GM19239 (cell line): ENCODE results near the gene TARS2.
A peak's percentile ranks its signal among the peaks of the same experiment; 100 is the strongest.

ENCODE experiments used
- DNase-seq: peaks from one replicate; pipeline ENCODE4 v3.0.0; 2011; ENCODE audit warnings: low spot score; ENCODE audit not compliant: insufficient read length
- FAIRE-seq: peaks from 2 replicates; lab custom pipeline; 2011; peaks lifted over from hg19 to GRCh38; lab: Jason Lieb, UNC

Gene TARS2

GRCh38 chr1:150486966-150487762, at the start of gene TARS2:
Gene TARS2, plus strand, starts transcription at chr1:150487419. Its CDS starts 32 bp downstream, at chr1:150487451.
- FAIRE-seq (peak; percentile 94), DNase-seq (peak; percentile 87)

DNA sequence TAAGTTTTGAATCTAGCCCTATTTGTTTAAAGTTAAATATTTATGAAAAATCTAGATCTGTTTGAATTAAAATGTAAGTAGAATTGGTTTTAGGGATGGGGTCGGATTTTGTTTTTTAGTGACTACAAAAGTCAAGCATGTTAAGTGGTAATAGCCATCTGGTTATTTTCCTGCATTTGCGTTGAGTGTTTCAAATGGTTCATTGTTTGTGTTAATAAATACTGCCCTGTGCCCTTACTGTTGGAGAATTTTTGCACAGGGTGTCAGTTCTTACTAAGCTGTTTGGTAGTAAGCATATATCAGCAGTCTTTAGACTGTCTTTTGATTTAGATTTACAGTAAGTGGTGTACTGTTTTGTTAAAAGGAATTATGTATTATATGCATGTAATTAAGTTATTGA, 46.1 kb upstream of the TARS2 start:
- DNase-seq (no peak), FAIRE-seq (no peak)

GRCh38 chr1:150444232-150444631, 43.0 kb upstream of the TARS2 start:
- FAIRE-seq, result no peak
- DNase-seq, result no peak

DNA sequence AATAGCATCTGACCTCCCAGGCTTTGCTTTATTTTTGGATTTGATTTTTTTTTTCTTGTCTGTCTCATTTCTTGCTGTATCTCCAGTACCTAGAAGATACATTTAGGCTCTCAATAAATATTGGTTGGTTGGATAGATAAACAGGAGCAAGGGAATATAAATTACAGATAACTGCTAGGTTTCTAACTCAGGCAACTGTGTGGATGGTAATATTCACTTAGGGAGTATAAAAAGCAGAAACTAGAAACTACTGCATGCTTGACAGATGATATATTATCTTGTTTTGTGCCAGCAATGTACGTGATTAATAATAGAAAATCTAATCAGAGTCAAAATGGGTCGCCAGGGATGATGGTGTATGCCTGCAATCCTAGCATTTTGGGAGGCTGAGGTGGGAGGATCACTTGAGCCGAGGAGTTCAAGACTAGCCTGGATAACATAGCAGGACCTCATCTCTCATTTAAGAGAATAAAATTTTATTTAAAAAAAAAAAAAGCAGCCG, 31.0 kb upstream of the TARS2 start:
- FAIRE-seq, result no peak

DNA sequence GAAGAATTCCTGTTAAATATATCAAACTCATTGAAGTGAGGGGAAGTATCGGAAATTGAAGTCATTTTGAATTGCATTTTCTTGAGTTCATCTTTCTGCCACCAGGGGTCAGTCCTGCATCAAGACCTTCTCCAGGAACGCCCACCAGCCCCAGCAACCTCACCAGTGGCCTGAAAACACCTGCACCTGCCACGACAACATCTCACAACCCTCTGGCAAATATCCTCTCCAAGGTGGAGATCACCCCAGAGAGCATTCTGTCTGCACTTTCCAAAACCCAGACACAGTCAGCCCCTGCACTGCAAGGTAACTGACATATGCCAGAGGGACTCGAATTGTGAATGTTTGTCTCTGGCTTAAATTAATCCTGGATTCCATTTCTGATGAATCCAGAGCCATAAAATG, 22.8 kb upstream of the TARS2 start:
- FAIRE-seq (peak; percentile 91), DNase-seq (peak; percentile 69)

More for the DNA sequence above, 31.0 kb upstream of the TARS2 start:
- DNase-seq, result no peak

- DNase-seq (no peak), FAIRE-seq (no peak)
Measured at GRCh38 chr1:150466964-150467363, 20.3 kb upstream of the TARS2 start.

- FAIRE-seq (no peak), DNase-seq (no peak)
Measured at GRCh38 chr1:150469291-150469690, 17.9 kb upstream of the TARS2 start.

GRCh38 chr1:150472601-150473200, 14.5 kb upstream of the TARS2 start:
- no peak for FAIRE-seq

DNA sequence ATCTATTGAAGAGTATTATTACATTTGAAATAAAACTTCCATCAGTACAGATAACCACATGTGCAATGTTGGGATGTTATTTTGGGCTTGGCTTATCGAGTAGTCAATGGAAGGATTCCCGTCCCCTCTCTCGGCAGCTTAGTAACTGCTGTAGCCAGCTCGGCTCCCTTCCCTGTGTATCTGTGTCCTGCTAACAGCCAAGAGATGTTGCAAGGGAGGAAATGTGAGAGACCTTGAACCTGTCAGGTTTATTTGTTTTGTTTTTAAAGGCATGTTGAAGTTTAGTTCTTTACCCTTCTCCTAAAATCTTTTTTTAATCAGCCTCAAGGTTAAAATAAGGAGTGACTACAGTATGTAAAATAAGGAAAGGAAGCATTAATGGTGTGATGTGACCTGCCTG, 13.6 kb upstream of the TARS2 start:
- no peak for FAIRE-seq

More at GRCh38 chr1:150472601-150473200, 14.5 kb upstream of the TARS2 start:
- DNase-seq, result no peak

GRCh38 chr1:150474869-150475268, 12.3 kb upstream of the TARS2 start:
- DNase-seq (no peak), FAIRE-seq (no peak)

More for the DNA sequence above, 13.6 kb upstream of the TARS2 start:
- no peak for DNase-seq

GRCh38 chr1:150476754-150477153, 10.5 kb upstream of the TARS2 start:
- FAIRE-seq (no peak), DNase-seq (no peak)

GRCh38 chr1:150477320-150477719, 9.9 kb upstream of the TARS2 start:
- FAIRE-seq (no peak), DNase-seq (no peak)

DNA sequence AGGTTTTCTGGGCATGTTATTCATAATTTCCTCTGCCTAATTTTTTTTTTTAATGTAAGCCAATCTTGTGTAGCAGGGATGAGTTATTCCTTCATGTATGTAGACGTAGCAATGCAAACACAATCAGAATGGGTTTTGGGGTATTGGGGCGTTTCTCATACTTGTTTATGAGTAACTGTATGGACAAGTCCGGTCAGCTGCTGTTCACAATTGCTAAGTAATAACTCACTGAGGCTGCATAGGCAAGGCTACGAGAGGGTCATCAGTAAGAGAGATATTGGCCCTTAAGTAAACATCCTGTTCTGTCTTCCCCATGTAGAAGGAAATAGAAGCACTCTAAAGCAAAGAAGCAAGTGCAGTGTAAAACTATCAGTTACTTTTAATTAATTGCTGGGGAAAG, 9.5 kb upstream of the TARS2 start:
- no peak for FAIRE-seq

DNA sequence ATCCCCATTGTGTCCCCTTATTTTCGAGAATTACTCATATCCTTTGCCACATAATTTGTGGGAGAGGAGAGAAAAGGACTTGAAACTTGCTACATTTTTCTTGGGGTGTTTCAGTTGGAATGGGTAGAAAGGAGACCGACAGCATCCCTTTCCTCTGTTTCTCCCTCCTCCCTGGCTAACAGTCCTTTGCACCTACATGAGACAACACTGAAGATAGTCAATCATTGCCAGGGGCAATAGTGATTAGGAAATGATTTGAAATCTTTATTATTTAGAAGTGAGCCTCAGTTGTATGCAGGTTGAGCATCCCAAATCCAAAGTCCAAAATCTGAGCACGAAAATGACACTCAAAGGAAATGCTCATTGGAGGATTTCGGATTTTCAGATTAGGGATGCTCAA, 7.8 kb upstream of the TARS2 start:
- DNase-seq, result no peak
- FAIRE-seq, result no peak

More for the DNA sequence above, 9.5 kb upstream of the TARS2 start:
- DNase-seq, result no peak

DNA sequence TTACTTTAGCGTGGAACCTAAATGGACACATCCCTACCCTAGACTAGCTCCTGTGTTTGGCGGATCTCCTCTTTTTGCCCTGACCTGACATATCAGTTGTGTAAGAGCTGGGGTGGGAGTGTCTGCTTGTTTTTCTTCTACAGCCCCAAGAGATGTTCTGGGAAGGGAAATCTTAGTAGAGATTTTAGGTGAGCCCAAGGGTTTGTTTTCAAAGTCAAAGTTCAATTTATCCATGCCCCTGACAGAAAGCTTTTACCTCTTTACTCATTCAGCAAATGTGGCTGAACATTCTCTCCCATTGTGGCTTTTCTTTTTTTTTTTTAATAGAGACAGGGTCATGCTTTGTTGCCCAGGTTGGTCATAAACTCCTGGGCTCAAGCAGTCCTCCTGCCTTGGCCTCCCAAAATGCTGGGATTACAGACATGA, 7.3 kb upstream of the TARS2 start:
- FAIRE-seq (no peak), DNase-seq (no peak)

GRCh38 chr1:150484431-150484830, 2.8 kb upstream of the TARS2 start:
- no peak for DNase-seq
- FAIRE-seq, result no peak

GRCh38 chr1:150484861-150485260, 2.4 kb upstream of the TARS2 start:
- DNase-seq (no peak), FAIRE-seq (no peak)

DNA sequence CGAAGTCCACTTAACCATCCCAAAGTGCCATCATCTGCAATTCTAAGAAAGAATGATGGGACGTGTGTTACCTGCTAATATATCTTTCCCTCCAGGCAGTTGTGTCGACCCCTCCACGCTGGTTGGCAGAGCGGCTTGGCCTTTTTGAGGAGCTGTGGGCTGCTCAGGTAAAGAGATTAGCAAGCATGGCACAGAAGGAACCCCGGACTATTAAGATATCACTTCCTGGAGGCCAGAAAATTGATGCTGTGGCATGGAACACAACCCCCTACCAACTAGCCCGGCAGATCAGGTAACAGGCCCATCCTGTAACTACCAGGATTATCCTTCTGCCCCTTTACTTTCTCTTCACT, 520 bp downstream of the TARS2 start:
- FAIRE-seq, result no peak

GRCh38 chr1:150493175-150493574, 6.0 kb downstream of the TARS2 start:
- FAIRE-seq (no peak), DNase-seq (no peak)

More for the DNA sequence above, 520 bp downstream of the TARS2 start:
- no peak for DNase-seq

DNA sequence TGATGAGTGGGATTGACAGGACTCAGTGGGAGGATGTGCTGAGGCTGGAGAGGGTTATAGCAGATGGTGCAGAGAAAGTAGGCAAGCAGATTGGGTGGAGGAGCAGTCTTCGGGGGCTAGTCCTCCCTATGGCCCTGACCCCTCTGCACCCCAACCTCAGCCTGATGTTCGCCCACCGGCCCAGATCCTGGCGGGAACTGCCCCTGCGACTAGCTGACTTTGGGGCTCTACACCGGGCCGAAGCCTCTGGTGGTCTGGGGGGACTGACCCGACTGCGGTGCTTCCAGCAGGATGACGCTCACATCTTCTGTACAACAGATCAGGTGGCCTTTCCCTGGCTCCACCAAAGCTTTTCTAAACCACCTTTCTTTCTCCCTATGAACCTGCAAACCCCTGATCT, 11.1 kb downstream of the TARS2 start:
- FAIRE-seq, result no peak
- no peak for DNase-seq

DNA sequence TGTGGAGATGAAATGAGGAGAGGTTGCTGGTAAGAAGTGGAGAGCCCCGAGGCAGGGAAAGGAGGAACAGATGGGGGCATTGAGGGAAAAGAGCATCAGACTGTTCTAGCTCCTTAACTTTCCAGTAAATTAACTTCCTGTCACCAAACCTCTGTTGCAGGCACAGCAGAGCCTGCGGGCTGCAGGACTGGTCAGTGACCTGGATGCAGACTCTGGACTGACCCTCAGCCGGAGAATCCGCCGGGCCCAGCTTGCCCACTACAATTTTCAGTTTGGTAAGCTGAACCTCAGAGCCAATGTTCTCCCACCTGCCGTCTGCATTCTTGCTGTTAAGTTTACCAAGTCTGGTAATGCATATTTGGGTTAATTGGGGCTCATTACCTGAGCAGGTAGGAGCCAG, 18.2 kb downstream of the TARS2 start:
- DNase-seq (no peak), FAIRE-seq (no peak)
